Measurements from ENCODE around the gene FAM219A. TPM values are rescaled to one million over a fixed set of nuclear protein-coding genes. Genes with fewer than 3 reads are reported as not detected.

FAM219A gene
- total and polyA plus RNA-seq, 3 donors from 2014 or later: 12.2 to 17.9 (median 12.6) TPM

DNA sequence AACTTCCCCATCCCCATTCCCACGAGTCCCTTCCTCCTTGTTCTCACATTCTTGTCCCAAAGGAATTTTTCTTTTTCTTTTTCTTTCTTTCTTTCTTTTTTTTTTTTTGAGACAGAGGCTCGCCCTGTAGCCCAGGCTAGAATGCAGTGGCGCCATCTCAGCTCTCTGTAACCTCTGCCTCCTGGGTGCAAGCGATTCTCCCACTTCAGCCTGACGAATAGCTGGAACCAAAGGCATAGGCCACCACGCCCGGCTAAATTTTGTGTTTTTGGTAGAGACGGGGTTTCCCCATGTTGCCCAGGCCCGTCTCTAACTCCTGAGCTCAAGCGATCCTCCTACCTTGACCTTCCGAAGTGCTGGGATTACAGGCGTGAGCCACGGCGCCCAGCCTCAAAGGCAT, 986 bp upstream of the FAM219A start:
- intact Hi-C loops (cut with DNase I; ENCODE audit: low total_unique reads): no loop called here

DNA sequence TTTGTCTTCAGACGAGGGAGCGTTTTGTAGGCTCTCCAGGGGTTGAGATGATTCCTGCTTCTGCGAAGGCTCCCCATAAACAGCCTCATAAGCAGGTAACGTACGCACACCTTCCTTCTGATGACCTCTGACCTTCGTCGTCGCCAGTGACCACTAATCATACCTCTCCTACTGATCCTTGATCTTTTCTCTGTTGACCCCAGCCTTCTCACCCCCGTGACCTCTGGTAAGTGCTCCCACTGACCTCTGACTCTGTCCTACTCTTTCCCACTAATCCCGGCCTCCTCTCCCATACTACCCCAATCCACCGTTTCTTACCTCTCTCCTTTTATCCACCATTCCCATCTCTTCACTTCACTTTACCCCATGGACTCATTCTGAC, 580 bp upstream of the FAM219A start:
- no peaks in the 10 kb centered on the region for H3K9me3 ChIP-seq
- peak overlapping the region in 1 of 2 donors; percentile 41 for H3K27ac ChIP-seq
- DNase-seq: no peak
- 6 to 13% methylated on average over 11 of the region's 11 CpGs for WGBS, 2 donors
- no peaks in the 10 kb centered on the region for H3K36me3 ChIP-seq (ENCODE audit: low read depth, missing control alignments)
- intact Hi-C loops (cut with DNase I; ENCODE audit: low total_unique reads): no loop called here
- peaks cover 11% of the 10 kb centered on the region for H3K4me1 ChIP-seq
- no peaks in the 10 kb centered on the region for H3K27me3 ChIP-seq
- peak overlapping the region; percentile 51 to 71 for H3K4me3 ChIP-seq
- TF ChIP-seq POLR2A (IDR thresholded peaks at IDR 0.05): no peak
- TF ChIP-seq, protein P1, sequence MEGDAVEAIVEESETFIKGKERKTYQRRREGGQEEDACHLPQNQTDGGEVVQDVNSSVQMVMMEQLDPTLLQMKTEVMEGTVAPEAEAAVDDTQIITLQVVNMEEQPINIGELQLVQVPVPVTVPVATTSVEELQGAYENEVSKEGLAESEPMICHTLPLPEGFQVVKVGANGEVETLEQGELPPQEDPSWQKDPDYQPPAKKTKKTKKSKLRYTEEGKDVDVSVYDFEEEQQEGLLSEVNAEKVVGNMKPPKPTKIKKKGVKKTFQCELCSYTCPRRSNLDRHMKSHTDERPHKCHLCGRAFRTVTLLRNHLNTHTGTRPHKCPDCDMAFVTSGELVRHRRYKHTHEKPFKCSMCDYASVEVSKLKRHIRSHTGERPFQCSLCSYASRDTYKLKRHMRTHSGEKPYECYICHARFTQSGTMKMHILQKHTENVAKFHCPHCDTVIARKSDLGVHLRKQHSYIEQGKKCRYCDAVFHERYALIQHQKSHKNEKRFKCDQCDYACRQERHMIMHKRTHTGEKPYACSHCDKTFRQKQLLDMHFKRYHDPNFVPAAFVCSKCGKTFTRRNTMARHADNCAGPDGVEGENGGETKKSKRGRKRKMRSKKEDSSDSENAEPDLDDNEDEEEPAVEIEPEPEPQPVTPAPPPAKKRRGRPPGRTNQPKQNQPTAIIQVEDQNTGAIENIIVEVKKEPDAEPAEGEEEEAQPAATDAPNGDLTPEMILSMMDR (IDR thresholded peaks at IDR 0.05): no peak

More for the DNA sequence above, 986 bp upstream of the FAM219A start:
- no peaks in the 10 kb centered on the region for H3K9me3 ChIP-seq
- 53 to 67% methylated on average over 14 of the region's 14 CpGs for WGBS, 2 donors
- no peak overlapping the region for H3K27ac ChIP-seq
- no peaks in the 10 kb centered on the region for H3K36me3 ChIP-seq (ENCODE audit: low read depth, missing control alignments)
- no peaks in the 10 kb centered on the region for H3K27me3 ChIP-seq
- no peak for DNase-seq
- H3K4me3 ChIP-seq: peak overlapping the region; percentile 51 to 71
- TF ChIP-seq, protein P1 (IDR thresholded peaks at IDR 0.05): no peak
- no peak for TF ChIP-seq POLR2A (IDR thresholded peaks at IDR 0.05)
- H3K4me1 ChIP-seq: peaks cover 11% of the 10 kb centered on the region

DNA sequence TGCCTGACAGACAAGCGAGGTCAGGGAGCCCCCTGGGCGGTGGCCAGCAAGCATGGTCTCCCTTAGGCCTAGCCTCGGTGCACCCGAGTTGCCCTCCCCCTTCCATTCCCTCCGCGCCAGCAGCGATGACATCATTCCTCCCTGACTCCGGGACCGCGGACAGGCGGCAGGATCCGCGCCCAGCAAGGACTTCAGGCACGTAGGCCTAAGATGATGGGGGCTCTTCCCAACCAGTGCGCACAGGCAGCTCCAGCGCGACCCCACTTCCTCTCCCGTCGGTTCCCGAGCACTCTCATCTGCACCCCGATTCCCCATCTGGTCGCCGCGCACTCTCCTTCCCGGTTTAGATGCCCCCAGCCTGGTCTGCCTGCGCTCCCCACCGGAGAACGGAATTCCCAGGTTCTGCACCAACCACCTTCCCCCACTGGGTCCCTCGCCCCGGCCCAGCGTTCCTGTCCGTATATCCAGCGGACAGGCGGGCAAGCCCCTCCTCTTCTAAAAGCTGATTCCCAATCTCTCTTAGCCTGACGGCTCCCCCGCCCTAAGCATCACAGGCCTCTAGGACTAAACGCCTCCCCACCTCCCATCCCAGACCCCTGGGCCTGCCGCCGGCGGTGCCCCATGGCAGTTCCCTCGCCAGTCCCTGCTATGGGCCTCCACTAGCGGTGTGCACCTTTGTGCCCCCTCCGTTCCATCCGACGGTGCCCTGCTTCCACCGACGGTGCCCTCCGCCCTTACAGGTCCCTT, 931 bp downstream of the FAM219A start:
- Histone ChIP-seq H3K4me3 (peak overlapping the region; percentile 71 to 77), H3K27me3 (no peaks in the 10 kb centered on the region), H3K4me1 (peaks cover 11% of the 10 kb centered on the region), H3K36me3 (ENCODE audit: low read depth, missing control alignments) (no peaks in the 10 kb centered on the region), H3K27ac (peak overlapping the region; percentile 33 to 35), H3K9me3 (no peaks in the 10 kb centered on the region)
- peak; percentile 82 for DNase-seq
- 1 to 7% methylated on average over 35 to 48 of the region's 48 CpGs for WGBS, 2 donors
- TF ChIP-seq POLR2A (IDR thresholded peaks at IDR 0.05): no peak
- TF ChIP-seq, protein P1 (IDR thresholded peaks at IDR 0.05): no peak
- intact Hi-C loops (cut with DNase I; ENCODE audit: low total_unique reads): no loop called here

DNA sequence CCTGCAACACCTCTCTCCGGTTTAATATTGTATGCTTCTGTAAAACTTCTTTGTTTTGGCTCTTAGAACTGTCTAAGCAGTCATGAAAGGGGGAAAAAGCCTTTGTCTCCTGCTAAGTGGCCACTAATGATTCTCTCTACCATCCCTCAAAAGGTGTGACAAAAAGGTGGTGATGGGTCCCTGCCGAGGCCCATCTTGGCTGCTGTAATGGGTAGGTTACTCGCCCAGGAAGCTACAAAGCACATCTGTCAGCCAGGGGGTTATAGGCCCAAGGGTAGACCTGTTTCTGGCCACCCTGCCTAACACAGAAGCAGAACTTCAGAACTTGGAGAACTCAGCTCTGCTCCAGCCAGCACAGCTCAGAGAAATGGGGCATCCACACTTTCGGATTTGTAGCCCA, 1.6 kb downstream of the FAM219A start:
- intact Hi-C loops (cut with DNase I; ENCODE audit: low total_unique reads): no loop called here
- no peak for DNase-seq
- no peak overlapping the region for H3K27ac ChIP-seq
- WGBS, 2 donors: 42 to 74% methylated on average over 3 to 4 of the region's 4 CpGs
- no peaks in the 10 kb centered on the region for H3K36me3 ChIP-seq (ENCODE audit: low read depth, missing control alignments)
- no peak for TF ChIP-seq POLR2A (IDR thresholded peaks at IDR 0.05)
- TF ChIP-seq, protein P1 (IDR thresholded peaks at IDR 0.05): no peak
- H3K27me3 ChIP-seq: no peaks in the 10 kb centered on the region
- H3K4me1 ChIP-seq: peaks cover 11% of the 10 kb centered on the region
- peak overlapping the region in 1 of 2 donors; percentile 71 for H3K4me3 ChIP-seq
- H3K9me3 ChIP-seq: no peaks in the 10 kb centered on the region

DNA sequence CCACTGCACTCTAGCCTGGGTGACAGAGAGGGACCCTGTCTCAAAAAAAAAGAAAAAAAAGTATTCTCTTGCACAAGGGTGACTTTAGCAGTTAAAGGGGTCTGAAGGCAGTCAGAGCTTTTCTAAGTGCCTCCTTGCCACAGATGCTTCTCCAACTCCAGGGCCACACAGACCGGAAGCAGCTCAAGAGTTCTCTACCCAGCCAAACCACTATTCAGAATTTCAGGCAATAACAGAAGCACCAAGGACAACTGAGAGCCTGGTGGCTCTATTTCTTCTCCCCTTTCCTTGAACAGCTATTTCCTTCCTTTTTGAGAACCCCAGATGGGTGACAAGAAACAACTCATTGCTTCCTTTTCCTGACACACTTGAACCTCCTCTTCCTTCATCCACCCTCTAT, 2.2 kb downstream of the FAM219A start:
- Histone ChIP-seq H3K4me1 (peaks cover 11% of the 10 kb centered on the region), H3K4me3 (no peak overlapping the region), H3K27ac (no peak overlapping the region), H3K36me3 (ENCODE audit: low read depth, missing control alignments) (no peaks in the 10 kb centered on the region), H3K27me3 (no peaks in the 10 kb centered on the region), H3K9me3 (no peaks in the 10 kb centered on the region)
- intact Hi-C loops (cut with DNase I; ENCODE audit: low total_unique reads): no loop called here
- no peak for TF ChIP-seq POLR2A (IDR thresholded peaks at IDR 0.05)
- TF ChIP-seq, protein P1 (IDR thresholded peaks at IDR 0.05): no peak
- DNase-seq: no peak
- WGBS, 2 donors: 76 to 91% methylated on average over 1 of the region's 1 CpG

Measured in testis (tissue), 3 donors.